ENCODE measurements around the gene COL23A1. TPM values are rescaled to one million over a fixed set of nuclear protein-coding genes. Genes with fewer than 3 reads are reported as not detected.

COL23A1 gene
- total and polyA plus RNA-seq, 2 of the 8 experiments (the other 6 are each of a cell fraction or from before 2014, with no cell fraction given): 3.1 to 4.7 TPM

DNA sequence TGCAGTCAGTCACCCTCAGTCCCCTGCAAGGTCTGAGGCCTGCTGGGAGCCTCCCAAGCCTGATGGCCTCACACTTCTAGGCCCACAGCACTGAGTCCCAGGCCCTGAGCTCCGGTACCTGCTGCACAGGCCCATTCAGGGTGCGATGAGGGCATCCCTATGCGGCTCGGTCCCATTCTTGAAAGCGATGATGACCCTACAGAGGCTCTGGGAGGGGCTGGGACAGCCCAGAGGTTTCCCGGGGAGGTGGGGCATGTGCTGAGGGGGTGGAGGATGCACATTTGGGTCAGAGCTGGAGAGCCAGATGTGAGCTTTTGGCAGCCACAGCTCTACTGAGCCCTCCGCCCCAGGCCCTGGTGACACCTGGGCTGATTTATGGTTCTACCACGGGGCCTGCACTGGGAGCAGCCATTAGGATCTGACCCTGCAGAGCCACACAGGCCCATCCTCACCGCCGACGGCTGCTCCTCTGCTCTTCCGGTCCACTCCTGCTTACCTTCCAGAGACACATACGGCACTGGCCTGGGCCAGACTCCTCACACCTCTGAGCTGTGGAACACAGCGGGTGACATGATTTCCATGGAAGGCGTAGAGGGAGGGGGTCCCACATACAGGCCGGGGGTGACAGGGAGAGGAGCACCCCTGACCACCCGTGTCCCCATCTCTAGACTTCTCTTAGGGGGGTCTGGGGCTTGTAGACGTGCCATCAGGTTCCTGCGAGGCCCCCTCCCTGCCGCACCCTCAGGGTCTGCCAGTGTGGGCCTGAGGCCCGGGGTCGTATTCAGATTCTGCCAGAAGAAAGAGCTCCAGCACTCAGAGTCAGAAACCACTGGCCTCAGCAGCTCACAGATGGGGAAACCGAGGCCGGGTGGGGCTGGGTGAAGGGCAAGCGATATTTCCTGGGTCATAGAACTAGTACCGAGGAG is 53.4 kb downstream of the COL23A1 start:
- no peak overlapping the region; a peak in 1 of 7 replicates for H3K9ac ChIP-seq (replicated peaks in 1 of 4; ENCODE audit: extremely low read depth in 1 of 4, low read depth in 3 of 4, low read length in 3 of 4)
- H2BK20ac ChIP-seq (ENCODE audit: low read length): no peak overlapping the region
- H4K5ac ChIP-seq (ENCODE audit: insufficient read length, low read depth, low read length): no peak overlapping the region
- no peaks in the 10 kb centered on the region for H3K23me2 ChIP-seq (ENCODE audit: low read depth, low read length)
- no peaks in the 10 kb centered on the region for H3K79me2 ChIP-seq (ENCODE audit: control insufficient read depth in 1 of 2, insufficient read depth in 2 of 2, low read length in 2 of 2)
- no peak overlapping the region for H2AFZ ChIP-seq (ENCODE audit: low read length)
- no peaks in the 10 kb centered on the region for H3K36me3 ChIP-seq (ENCODE audit: control insufficient read depth in 2 of 4, insufficient read depth in 4 of 4, low read length in 3 of 4)
- CTCF ChIA-PET (ENCODE audit: partially characterized antibody): interaction anchor here (0.8 to 1.7 kb wide), 3 partner anchors 13 to 20 kb away, joined by 3 to 7 read pairs (median 3); no protein-coding TSS in a partner anchor
- H3K18ac ChIP-seq (ENCODE audit: extremely low read depth, low read length): no peak overlapping the region
- no peak overlapping the region for H3K14ac ChIP-seq (ENCODE audit: insufficient read length)
- WGBS, 2 experiments (ENCODE audit: extremely low coverage in 1 of 2, insufficient coverage in 1 of 2, insufficient read length in 1 of 2, insufficient replicate concordance in 2 of 2, low coverage in 1 of 2, low lambda C conversion rate in 2 of 2, missing lambda C conversion rate in 1 of 2): 83% methylated on average over 26 of the region's 26 CpGs; no CpG with 5 or more reads in 1 of the 2 experiments
- H2BK12ac ChIP-seq (ENCODE audit: low read depth, low read length): no peak overlapping the region
- H3K23ac ChIP-seq (ENCODE audit: insufficient read length): no peak overlapping the region
- POLR2A ChIA-PET (ENCODE audit: partially characterized antibody): interaction anchor here (1.4 kb wide), 1 partner anchor 15 kb away, joined by 3 read pairs; no protein-coding TSS in a partner anchor
- H3K4me1 ChIP-seq (replicated peaks in 1 of 4; ENCODE audit: control insufficient read depth in 3 of 4, insufficient read depth in 4 of 4, low read length in 3 of 4): peaks cover 0 to 2% (median 0%) of the 10 kb centered on the region in 4 experiments; a peak in 1 of 7 replicates
- H3K9me3 ChIP-seq (ENCODE audit: insufficient read depth in 2 of 2, low read depth in 1 of 2, low read length in 1 of 2): no peaks in the 10 kb centered on the region
- H4K91ac ChIP-seq (replicated peaks; ENCODE audit: insufficient read length, low read length): no peak overlapping the region
- H3K4me2 ChIP-seq (ENCODE audit: insufficient read depth in 1 of 2, low read depth in 2 of 2, low read length in 2 of 2): no peak overlapping the region
- no peak overlapping the region for H3K56ac ChIP-seq (replicated peaks; ENCODE audit: insufficient read length, low read depth, low read length)
- no peak overlapping the region for H2BK5ac ChIP-seq (ENCODE audit: low read depth, low read length)
- no peak overlapping the region for H2AK5ac ChIP-seq (ENCODE audit: low read depth, low read length)
- peak overlapping the region; percentile 40; the same call in 1 of the 2 replicates for H4K8ac ChIP-seq (ENCODE audit: extremely low read depth, insufficient read depth, low read length)
- peak overlapping the region; percentile 62 for H3K4ac ChIP-seq (replicated peaks; ENCODE audit: insufficient read length, low read depth, low read length)
- H2BK120ac ChIP-seq (replicated peaks; ENCODE audit: low read depth, low read length): no peak overlapping the region
- H4K20me1 ChIP-seq (replicated peaks in 1 of 2; ENCODE audit: control insufficient read depth in 1 of 2, insufficient read depth in 2 of 2, low read length in 2 of 2): no peaks in the 10 kb centered on the region
- FAIRE-seq (no peak), DNase-seq (ENCODE audit: low read depth in 1 of 2, low spot score in 2 of 2) (no peak)
- H3K79me1 ChIP-seq (ENCODE audit: low read depth, low read length): no peaks in the 10 kb centered on the region; the same call in 1 of the 2 replicates
- H3K4me3 ChIP-seq (ENCODE audit: extremely low read depth in 1 of 4, insufficient read depth in 2 of 4, low read depth in 3 of 4, low read length in 4 of 4): no peak overlapping the region
- H3K27ac ChIP-seq (ENCODE audit: low read depth, low read length): no peak overlapping the region
- no peak overlapping the region for H2BK15ac ChIP-seq (ENCODE audit: low read length)
- no peaks in the 10 kb centered on the region for H3K27me3 ChIP-seq (replicated peaks in 1 of 4; ENCODE audit: control insufficient read depth in 3 of 4, extremely low read depth in 1 of 4, insufficient read depth in 3 of 4, low read length in 3 of 4)
- TF ChIP-seq ZNF274 (IDR thresholded peaks at IDR 0.05; ENCODE audit: borderline replicate concordance, extremely low read depth, low read length): no peak
- no peak for TF ChIP-seq BRCA1 (IDR thresholded peaks at IDR 0.05; ENCODE audit: low read depth, low read length)
- TF ChIP-seq CBX5 (IDR thresholded peaks at IDR 0.05; ENCODE audit: low read depth, low read length): no peak
- TF ChIP-seq MAFK (IDR thresholded peaks at IDR 0.05; ENCODE audit: low read depth, low read length): no peak
- TF ChIP-seq POLR2A (IDR thresholded peaks at IDR 0.05; ENCODE audit: control extremely low read depth in 1 of 2, low read depth in 2 of 2, low read length in 2 of 2): no peak
- TF ChIP-seq BACH1 (IDR thresholded peaks at IDR 0.05; ENCODE audit: low read length): no peak
- no peak for TF ChIP-seq CBX8 (IDR thresholded peaks at IDR 0.05; ENCODE audit: borderline replicate concordance, low read depth, low read length)
- TF ChIP-seq RBBP5 (IDR thresholded peaks at IDR 0.05; ENCODE audit: borderline replicate concordance, low read depth, low read length): no peak
- no peak for TF ChIP-seq CHD1 (IDR thresholded peaks at IDR 0.05; ENCODE audit: low read depth, low read length)
- no peak for TF ChIP-seq CREB1 (IDR thresholded peaks at IDR 0.05)
- TF ChIP-seq TAF1 (IDR thresholded peaks at IDR 0.05; ENCODE audit: low read depth, low read length): no peak
- TF ChIP-seq NRF1 (IDR thresholded peaks at IDR 0.05; ENCODE audit: low read depth, low read length): no peak
- TF ChIP-seq SP1 (IDR thresholded peaks at IDR 0.05; ENCODE audit: low read depth, low read length): no peak
- TF ChIP-seq POU5F1 (IDR thresholded peaks at IDR 0.05; ENCODE audit: low read depth, low read length): no peak

Data from H1 (cell line).